D721Med (cell line): Measurements from ENCODE around the gene SAMD9.
A peak's percentile ranks its signal among the peaks of the same experiment; 100 is the strongest.
"Not testable (repeated sequence)": the region's sequence is repeated elsewhere in the genome, so short reads cannot be mapped to it uniquely, and the experiment has no call there.

Experiments used
- DNase-seq: peaks from one replicate; pipeline ENCODE4 v3.0.0; 2011; ENCODE audit warnings: low spot score; ENCODE audit not compliant: insufficient read length
- FAIRE-seq: peaks from 2 replicates; lab custom pipeline; 2011; peaks lifted over from hg19 to GRCh38; lab: Jason Lieb, UNC
- CTCF ChIP-seq: IDR thresholded peaks from 2 replicates; pipeline ENCODE4 v1.5.1; 2012; ENCODE audit warnings: mild to moderate bottlenecking, control low read depth; ENCODE audit not compliant: insufficient read depth; ENCODE audit errors: missing control alignments

SAMD9 gene

GRCh38 chr7:93062599-93062998, 55.2 kb downstream of the SAMD9 start:
- no peak for TF ChIP-seq CTCF
- no peak for FAIRE-seq

GRCh38 chr7:93060865-93061264, 56.9 kb downstream of the SAMD9 start:
- DNase-seq (no peak), FAIRE-seq (no peak)
- no peak for TF ChIP-seq CTCF

More at GRCh38 chr7:93062599-93062998, 55.2 kb downstream of the SAMD9 start:
- DNase-seq, result no peak

GRCh38 chr7:93060025-93060424, 57.8 kb downstream of the SAMD9 start:
- TF ChIP-seq CTCF, result no peak
- no peak for DNase-seq
- no peak for FAIRE-seq

GRCh38 chr7:93056621-93057020, 61.2 kb downstream of the SAMD9 start:
- not testable (repeated sequence) for DNase-seq, FAIRE-seq

- DNase-seq (peak; percentile 27), FAIRE-seq (peak; percentile 91)
- peak; percentile 81 for TF ChIP-seq CTCF
These were observed 62.2 kb downstream of the SAMD9 start for GRCh38 chr7:93055543-93056107.

- no peak for DNase-seq
- no peak for TF ChIP-seq CTCF
- FAIRE-seq, result no peak
These were observed 62.8 kb downstream of the SAMD9 start for GRCh38 chr7:93054975-93055374.

- TF ChIP-seq CTCF, result no peak
- FAIRE-seq, result no peak
- DNase-seq, result no peak
These were observed 63.5 kb downstream of the SAMD9 start for GRCh38 chr7:93053949-93054943.
